ENCODE data around the gene ADTRP.

DNA sequence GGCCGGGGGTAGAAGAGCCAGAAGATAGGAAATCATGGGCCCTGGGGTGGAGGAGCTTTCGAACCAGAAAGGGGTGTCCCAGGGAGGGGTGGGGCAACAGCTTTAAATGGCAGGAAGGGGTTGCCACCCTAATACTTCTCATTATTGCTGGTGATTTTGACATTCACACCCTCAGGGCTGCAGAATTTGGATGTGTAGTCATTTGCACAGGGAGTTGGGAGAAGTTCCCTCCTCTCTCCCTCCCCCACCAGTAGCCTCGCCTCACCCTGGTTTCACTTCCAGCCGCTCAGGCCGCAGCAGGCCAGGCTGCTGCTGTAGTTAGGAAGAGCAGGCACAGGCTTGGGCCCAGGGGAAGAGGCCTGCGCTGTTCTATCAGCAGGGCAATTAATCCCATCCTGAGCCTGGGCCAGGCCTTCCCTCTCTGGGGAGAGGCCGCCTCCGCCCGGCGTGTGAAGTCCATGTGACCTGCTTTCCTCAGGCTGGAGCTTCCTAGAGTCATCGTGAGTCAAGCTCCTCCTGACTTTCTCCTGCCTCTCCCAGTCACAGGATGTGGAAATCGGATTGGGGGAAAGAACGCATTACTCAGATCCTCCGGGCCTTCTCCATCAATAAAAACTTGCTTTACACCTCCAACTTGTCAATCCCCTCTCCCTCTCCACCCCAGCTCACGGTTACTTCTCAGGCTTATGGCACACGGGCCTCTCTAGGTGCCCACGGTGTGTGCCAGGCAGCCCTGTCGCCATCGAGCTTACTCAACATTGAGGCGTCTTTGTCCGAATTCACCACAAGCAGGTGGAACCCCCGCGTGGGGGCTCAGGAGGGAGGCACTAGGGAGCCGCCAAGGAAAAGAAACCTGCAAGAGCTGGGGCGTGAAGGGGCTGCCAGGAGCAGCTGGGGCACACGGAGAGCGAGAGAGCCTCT, 7.8 kb downstream of the ADTRP start:
- TF ChIP-seq ZNF704 (tag by site-specific recombination; IDR thresholded peaks at IDR 0.05) (no peak), CTCF (tag by site-specific recombination; IDR thresholded peaks at IDR 0.05) (no peak), ZNF776 (tag by site-specific recombination; IDR thresholded peaks at IDR 0.05; ENCODE audit: borderline replicate concordance) (no peak), ZEB2 (tag by site-specific recombination; IDR thresholded peaks at IDR 0.05) (no peak), KLF9 (tag by site-specific recombination; IDR thresholded peaks at IDR 0.05; ENCODE audit: low read depth) (no peak), REST (tag by site-specific recombination; IDR thresholded peaks at IDR 0.05) (no peak), ZNF449 (tag by site-specific recombination; IDR thresholded peaks at IDR 0.05) (no peak)

Measured in HEK293 (cell line).